Measurements from ENCODE around the gene PRKAR2B.
A peak's percentile ranks its signal among the peaks of the same experiment; 100 is the strongest.

Gene PRKAR2B

DNA sequence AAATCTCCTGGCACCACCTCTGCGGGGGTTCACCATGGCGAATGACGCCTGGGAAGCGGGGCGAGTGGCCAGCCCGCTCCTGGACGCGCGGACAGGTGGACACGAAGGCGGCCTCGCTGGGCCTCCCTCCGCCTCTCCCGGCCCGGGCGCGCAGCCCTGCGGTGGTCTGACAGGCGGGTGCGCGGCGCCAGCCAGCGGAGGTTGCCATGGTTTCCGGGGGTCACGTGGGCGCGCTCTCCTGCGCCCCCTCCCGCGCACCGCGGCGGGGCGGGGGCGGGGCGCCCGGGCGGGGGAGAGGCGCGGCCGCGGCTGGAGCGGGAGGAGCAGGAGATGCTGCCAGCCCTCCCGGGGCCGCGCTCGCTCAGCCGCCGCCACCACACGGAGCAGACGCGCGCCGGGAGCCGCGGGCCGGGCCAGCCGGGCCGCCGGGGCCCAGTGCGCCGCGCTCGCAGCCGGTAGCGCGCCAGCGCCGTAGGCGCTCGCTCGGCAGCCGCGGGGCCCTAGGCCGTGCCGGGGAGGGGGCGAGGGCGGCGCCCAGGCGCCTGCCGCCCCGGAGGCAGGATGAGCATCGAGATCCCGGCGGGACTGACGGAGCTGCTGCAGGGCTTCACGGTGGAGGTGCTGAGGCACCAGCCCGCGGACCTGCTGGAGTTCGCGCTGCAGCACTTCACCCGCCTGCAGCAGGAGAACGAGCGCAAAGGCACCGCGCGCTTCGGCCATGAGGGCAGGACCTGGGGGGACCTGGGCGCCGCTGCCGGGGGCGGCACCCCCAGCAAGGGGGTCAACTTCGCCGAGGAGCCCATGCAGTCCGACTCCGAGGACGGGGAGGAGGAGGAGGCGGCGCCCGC lies at the start of gene PRKAR2B:
Gene PRKAR2B (plus strand): TSS at position 359 of the 848 bp plus-strand sequence. CDS start 203 bp downstream, at position 562.
- TF ChIP-seq, protein P1, sequence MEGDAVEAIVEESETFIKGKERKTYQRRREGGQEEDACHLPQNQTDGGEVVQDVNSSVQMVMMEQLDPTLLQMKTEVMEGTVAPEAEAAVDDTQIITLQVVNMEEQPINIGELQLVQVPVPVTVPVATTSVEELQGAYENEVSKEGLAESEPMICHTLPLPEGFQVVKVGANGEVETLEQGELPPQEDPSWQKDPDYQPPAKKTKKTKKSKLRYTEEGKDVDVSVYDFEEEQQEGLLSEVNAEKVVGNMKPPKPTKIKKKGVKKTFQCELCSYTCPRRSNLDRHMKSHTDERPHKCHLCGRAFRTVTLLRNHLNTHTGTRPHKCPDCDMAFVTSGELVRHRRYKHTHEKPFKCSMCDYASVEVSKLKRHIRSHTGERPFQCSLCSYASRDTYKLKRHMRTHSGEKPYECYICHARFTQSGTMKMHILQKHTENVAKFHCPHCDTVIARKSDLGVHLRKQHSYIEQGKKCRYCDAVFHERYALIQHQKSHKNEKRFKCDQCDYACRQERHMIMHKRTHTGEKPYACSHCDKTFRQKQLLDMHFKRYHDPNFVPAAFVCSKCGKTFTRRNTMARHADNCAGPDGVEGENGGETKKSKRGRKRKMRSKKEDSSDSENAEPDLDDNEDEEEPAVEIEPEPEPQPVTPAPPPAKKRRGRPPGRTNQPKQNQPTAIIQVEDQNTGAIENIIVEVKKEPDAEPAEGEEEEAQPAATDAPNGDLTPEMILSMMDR (IDR thresholded peaks at IDR 0.05), result no peak
- H3K27ac ChIP-seq, result peak within 1 kb of the TSS; percentile 79 to 84
- DNase-seq (ENCODE audit: low spot score), result peak; percentile 79
- peak within 1 kb of the TSS; percentile 79 for H3K4me3 ChIP-seq

DNA sequence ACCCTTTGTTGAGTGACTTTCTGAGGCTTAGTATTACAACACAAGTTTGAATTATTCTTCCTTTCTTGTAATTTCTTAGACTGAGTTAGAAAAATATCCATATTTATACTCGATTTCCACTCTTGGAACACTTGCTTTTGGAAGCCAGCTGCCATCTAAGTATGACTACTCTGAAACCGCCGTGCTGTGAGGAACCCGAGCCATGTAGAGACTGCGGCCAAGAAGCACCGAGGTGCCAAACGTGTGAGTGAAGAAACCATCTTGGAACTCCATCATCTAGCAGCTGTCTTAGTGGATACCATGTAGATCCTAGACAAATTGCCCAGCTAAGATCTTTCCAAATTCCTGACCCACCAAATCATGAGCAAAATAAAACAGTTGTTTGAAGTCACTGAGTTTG lies 49.7 kb upstream of the PRKAR2B start:
- Histone ChIP-seq H3K4me3 (no peak overlapping the region), H3K27ac (no peak overlapping the region)
- TF ChIP-seq, protein P1 (IDR thresholded peaks at IDR 0.05), result no peak
- DNase-seq (ENCODE audit: low spot score), result no peak

DNA sequence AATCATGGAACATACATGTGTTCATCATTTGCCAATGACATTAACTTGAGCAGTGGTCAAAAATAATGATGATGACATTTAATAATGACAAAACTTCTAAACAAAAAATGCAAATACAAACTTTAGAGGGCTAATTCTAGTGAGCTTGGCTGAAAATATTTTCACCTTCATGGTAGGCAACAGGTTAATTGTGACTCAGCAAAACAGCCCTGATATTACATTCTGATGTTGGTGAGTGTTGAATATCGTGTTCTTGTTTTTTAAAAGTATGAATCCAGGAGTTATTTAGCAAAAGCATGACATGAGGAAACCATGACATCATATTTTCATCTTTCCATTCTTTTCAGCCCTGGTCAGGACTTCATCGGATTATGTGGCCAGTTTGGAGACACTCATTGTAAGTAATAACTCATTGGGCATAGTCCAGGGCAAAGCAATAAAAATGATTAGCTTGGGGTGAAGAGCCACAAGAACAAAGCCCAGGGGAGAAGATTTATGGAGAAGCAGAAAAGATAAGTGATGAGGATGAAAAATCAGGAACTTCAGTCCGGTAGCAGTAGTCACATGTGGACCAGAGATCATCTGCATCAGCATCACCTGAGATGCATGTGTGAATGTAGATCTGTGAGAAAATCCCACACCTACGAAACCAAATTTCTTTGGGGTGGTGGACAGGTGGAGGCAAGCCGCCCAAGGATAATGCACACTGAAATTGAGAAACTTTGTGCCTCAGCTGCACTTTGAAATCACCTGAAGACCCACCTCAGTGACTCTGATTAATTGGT lies 46.8 kb upstream of the PRKAR2B start:
- Histone ChIP-seq H3K4me3 (no peak overlapping the region), H3K27ac (no peak overlapping the region)
- DNase-seq (ENCODE audit: low spot score), result no peak
- TF ChIP-seq, protein P1 (IDR thresholded peaks at IDR 0.05), result no peak

DNA sequence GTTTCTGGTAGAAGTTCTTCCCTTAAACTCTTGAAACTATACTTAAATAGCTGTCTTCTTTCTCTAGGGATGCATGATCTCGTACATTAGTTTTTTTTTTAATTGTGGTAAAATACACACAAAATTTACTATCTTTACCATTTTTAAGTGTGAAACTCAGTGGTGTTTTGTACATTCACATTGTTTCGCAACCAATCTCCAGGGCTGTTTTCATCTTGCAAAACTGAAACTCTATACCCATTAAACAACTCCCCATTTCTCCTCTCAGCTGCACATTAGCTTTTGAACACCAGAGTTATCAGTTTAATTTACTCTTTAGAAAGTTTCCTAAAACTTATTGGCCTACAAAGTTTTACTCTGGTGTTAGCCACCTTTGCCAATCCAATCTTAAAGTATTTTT lies 45.5 kb upstream of the PRKAR2B start:
- no peak overlapping the region for H3K27ac ChIP-seq
- TF ChIP-seq, protein P1 (IDR thresholded peaks at IDR 0.05), result no peak
- DNase-seq (ENCODE audit: low spot score), result no peak
- H3K4me3 ChIP-seq, result no peak overlapping the region

DNA sequence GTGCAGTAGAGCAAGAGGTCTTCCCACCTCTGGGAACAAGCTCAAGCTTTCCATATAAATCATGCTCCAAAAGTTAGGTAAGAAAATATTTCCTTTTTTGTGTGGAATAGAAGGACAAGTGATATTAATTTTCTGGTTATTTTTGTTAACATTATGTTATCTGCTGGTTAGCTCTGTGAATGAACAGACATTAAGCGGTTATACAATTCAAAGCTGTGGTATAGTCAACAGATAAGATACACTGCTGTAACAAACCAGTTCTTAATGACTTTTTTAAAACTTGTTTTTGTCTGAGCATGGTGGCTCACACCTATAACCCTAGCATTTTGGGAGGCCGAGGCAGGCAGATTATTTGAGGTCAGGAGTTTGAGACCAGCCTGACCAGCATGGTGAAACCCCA lies 43.0 kb upstream of the PRKAR2B start:
- TF ChIP-seq, protein P1 (IDR thresholded peaks at IDR 0.05), result no peak
- no peak for DNase-seq (ENCODE audit: low spot score)
- no peak overlapping the region for H3K4me3 ChIP-seq
- H3K27ac ChIP-seq, result no peak overlapping the region

DNA sequence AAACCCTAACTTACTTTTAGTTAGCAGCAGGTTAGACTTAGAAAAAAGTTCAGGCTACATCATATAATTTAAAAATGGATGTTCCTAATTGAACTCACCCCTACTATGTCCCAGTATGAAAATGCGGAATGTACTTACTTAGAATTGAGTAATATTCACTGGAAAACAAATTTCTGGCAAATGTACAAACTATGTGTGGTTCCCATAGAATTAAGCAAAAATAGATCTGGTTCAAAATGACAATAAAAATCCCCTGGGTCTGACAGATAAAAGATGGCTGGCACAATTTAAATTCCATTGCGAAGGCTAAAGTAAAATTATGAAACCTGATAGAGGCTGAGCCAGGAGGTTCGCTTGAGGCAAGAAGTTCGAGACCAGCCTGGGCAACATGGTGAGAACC lies 42.4 kb upstream of the PRKAR2B start:
- no peak for DNase-seq (ENCODE audit: low spot score)
- H3K4me3 ChIP-seq, result no peak overlapping the region
- H3K27ac ChIP-seq, result no peak overlapping the region
- TF ChIP-seq, protein P1 (IDR thresholded peaks at IDR 0.05), result no peak

All from coronary artery (tissue), 2 donors.